Adrenal gland (tissue), 12 donors: ENCODE measurements around the gene CPNE7. TPM values are rescaled to one million over a fixed set of nuclear protein-coding genes. Genes with fewer than 3 reads are reported as not detected.

Experiments
- DNase-seq, 7 donors: peaks; one replicate each; pipeline ENCODE4 v3.0.0-alpha.2; 2019 to 2020
- H3K27ac ChIP-seq, 5 donors: fragments of 200-600 bp; sonication (generic) in 4 of 5; 1 replicate in 3 of 5; 2 replicates in 2 of 5; pipeline versions ENCODE4 v1.5.1 to v1.8.0; 2016 to 2020; ENCODE audit warnings: mild to moderate bottlenecking in 1 of 5
- H3K27me3 ChIP-seq: fragments of 200-600 bp; 2 replicates; pipeline ENCODE4 v1.8.0; 2021
- H3K36me3 ChIP-seq, 2 donors: fragments of 200-600 bp; replicated peaks in 1 of 2; 1 replicate in 1 of 2; 2 replicates in 1 of 2; pipeline versions ENCODE4 v1.5.1 to v1.8.0; 2018 to 2022
- H3K4me1 ChIP-seq, 2 donors: fragments of 200-600 bp; replicated peaks in 1 of 2; 1 replicate in 1 of 2; 2 replicates in 1 of 2; pipeline versions ENCODE4 v1.5.1 to v1.8.0; 2018 to 2021
- H3K4me3 ChIP-seq, 4 donors: fragments of 200-600 bp; sonication (generic) in 3 of 4; one replicate each; pipeline ENCODE4 v1.5.1; 2016 to 2018
- H3K9me3 ChIP-seq, 3 donors: fragments of 200-600 bp; sonication (generic) in 1 of 3; replicated peaks in 1 of 3; 1 replicate in 2 of 3; 2 replicates in 1 of 3; pipeline versions ENCODE4 v1.5.1 to v1.8.0; 2016 to 2021
- POLR2A ChIP-seq, 2 donors: fragments of 450-650 bp; IDR thresholded peaks; one replicate each; pipeline ENCODE4 v1.6.1; 2017; ENCODE audit warnings: antibody characterized with exemption in 2 of 2, mild to moderate bottlenecking in 2 of 2, moderate library complexity in 1 of 2
- WGBS, 4 donors: extraction: QIAGEN DNeasy Blood & Tissue Kit in 2 of 4; methylation state at CpG; one replicate each; pipeline versions ENCODE4 v1.1.5 to v1.1.7; 2013 to 2017; 5-methylcytosine and 5-hydroxymethylcytosine counted together
- intact Hi-C, 2 donors: fragments of 100-400 bp; cut with DNase I; formaldehyde crosslinking; loops; one replicate each; pipeline versions ENCODE4 v1.14.1 to v1.15.0; 2022 to 2023
- polyA plus RNA-seq, 3 donors: library from polyadenylated mRNA; stranded (reverse); fragments of 200-250 nt in 2 of 3; fragments of 350-450 nt in 1 of 3; fragmentation: Illumina TruSeq in 1 of 3; extraction: RNeasy Lipid Tissue Mini Kit (QIAGEN cat#74804) in 1 of 3; gene quantifications; one replicate each; pipeline ENCODE4 v1.2.3, GENCODE V29; 2013 to 2014
- total RNA-seq, 9 donors: library from RNA; depleted of rRNA in 4 of 9; stranded (reverse); fragments of >200 nt in 4 of 9; fragments of 120-200 nt in 1 of 9; fragmentation: NEBNext Ultra II Directional in 1 of 9; extraction: Animal tissue kit (Norgen Biotek cat#: 25700) in 1 of 9; gene quantifications; one replicate each; pipeline versions ENCODE4 v1.1.0 to v1.2.4, GENCODE V29; 2013 to 2023
- TF ChIP-seq, protein P1 (sequence below), 6 experiments: fragments of 450-650 bp in 4 of 6; fragments of 200-600 bp in 2 of 6; sonication (generic) in 1 of 6; IDR thresholded peaks; 1 replicate in 5 of 6; 2 replicates in 1 of 6; pipeline versions ENCODE4 v1.5.1 to v1.8.0; 2016 to 2021; ENCODE audit warnings: antibody characterized with exemption in 6 of 6, mild to moderate bottlenecking in 2 of 6, moderate library complexity in 1 of 6
- donor health status: healthy with polysubstance abuse.
- donor health status: Bipolar disorder and iron deficiency.
- donor health status: DM: yes; HTN: yes; CAD: no.
- donor health status: DM: no; HTN: no; CAD: no.
- donor health status: DM: no; HTN: no; CAD: no.
- donor health status: DM: yes; HTN: yes; CAD: no.

Gene CPNE7
- total and polyA plus RNA-seq, 12 donors, result 0.15 to 6.8 (median 0.52) TPM; not detected in 3

GRCh38 chr16:89583197-89583894 is 7.8 kb downstream of the CPNE7 start:
- Histone ChIP-seq H3K27me3 (no peaks in the 10 kb centered on the region), H3K27ac (no peak overlapping the region), H3K4me1 (no peaks in the 10 kb centered on the region), H3K9me3 (no peaks in the 10 kb centered on the region), H3K36me3 (no peaks in the 10 kb centered on the region), H3K4me3 (no peak overlapping the region)
- DNase-seq, result no peak
- 85 to 87% (median 86%) methylated on average over 9 to 36 of the region's 36 CpGs for WGBS, 4 donors
- no peak for TF ChIP-seq POLR2A (IDR thresholded peaks at IDR 0.05)
- TF ChIP-seq, protein P1, sequence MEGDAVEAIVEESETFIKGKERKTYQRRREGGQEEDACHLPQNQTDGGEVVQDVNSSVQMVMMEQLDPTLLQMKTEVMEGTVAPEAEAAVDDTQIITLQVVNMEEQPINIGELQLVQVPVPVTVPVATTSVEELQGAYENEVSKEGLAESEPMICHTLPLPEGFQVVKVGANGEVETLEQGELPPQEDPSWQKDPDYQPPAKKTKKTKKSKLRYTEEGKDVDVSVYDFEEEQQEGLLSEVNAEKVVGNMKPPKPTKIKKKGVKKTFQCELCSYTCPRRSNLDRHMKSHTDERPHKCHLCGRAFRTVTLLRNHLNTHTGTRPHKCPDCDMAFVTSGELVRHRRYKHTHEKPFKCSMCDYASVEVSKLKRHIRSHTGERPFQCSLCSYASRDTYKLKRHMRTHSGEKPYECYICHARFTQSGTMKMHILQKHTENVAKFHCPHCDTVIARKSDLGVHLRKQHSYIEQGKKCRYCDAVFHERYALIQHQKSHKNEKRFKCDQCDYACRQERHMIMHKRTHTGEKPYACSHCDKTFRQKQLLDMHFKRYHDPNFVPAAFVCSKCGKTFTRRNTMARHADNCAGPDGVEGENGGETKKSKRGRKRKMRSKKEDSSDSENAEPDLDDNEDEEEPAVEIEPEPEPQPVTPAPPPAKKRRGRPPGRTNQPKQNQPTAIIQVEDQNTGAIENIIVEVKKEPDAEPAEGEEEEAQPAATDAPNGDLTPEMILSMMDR (IDR thresholded peaks at IDR 0.05), result no peak
- intact Hi-C loops, result no loop called here

DNA sequence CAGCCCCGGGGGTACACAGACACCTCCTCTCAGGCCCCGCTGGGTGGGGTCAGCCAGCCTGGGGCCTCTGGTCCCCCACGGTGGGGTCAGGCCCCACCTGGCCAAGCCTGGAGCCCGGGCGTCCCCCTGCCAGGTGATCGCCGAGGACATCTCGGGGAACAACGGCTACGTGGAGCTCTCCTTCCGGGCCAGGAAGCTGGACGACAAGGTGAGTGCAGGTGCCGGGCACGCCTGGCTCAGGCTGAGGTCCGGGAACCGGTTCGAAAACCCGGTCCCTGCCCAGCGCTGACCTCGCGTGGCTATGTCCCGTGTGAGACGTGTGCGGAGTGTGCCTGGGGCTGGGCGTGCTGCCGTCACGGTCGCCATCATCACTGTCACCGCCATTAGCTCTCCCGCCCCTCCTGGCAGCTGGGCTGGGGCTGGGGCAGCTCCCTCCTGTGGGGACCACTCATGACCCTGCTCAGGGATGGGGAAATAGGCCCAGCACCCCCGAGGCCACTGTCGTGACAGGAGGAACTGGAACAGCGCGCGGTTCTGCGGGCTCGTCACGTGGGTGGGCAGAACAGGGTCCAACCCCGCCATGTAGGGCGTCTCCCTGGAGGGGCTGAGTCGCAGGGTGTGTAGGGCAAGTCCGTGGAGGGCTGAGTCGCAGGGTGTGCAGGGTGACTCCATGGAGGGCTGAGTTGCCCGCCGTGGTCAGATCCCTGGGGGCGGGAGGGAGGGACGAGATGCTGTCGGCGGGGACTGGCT is 8.5 kb downstream of the CPNE7 start:
- Histone ChIP-seq H3K4me3 (no peak overlapping the region), H3K9me3 (no peaks in the 10 kb centered on the region), H3K4me1 (no peaks in the 10 kb centered on the region), H3K27me3 (no peaks in the 10 kb centered on the region), H3K36me3 (no peaks in the 10 kb centered on the region), H3K27ac (no peak overlapping the region)
- no peak for DNase-seq
- intact Hi-C loops, result no loop called here
- TF ChIP-seq, protein P1 (IDR thresholded peaks at IDR 0.05), result no peak
- no peak for TF ChIP-seq POLR2A (IDR thresholded peaks at IDR 0.05)
- 90 to 96% (median 91%) methylated on average over 8 to 49 of the region's 49 CpGs for WGBS, 4 donors

- WGBS, 4 donors, result 67 to 79% (median 73%) methylated on average over 17 to 25 of the region's 25 CpGs
- DNase-seq, result no peak
- Histone ChIP-seq H3K4me3 (no peak overlapping the region), H3K27me3 (no peaks in the 10 kb centered on the region), H3K36me3 (no peaks in the 10 kb centered on the region), H3K27ac (no peak overlapping the region), H3K9me3 (no peaks in the 10 kb centered on the region), H3K4me1 (no peaks in the 10 kb centered on the region)
- intact Hi-C loops, result no loop called here
- no peak for TF ChIP-seq POLR2A (IDR thresholded peaks at IDR 0.05)
- TF ChIP-seq, protein P1 (IDR thresholded peaks at IDR 0.05), result no peak
Measured at GRCh38 chr16:89584768-89585549, 9.4 kb downstream of the CPNE7 start.

GRCh38 chr16:89586218-89586617 is 10.7 kb downstream of the CPNE7 start:
- DNase-seq, result no peak
- Histone ChIP-seq H3K36me3 (no peaks in the 10 kb centered on the region), H3K27me3 (no peaks in the 10 kb centered on the region), H3K4me1 (no peaks in the 10 kb centered on the region), H3K4me3 (no peak overlapping the region), H3K9me3 (no peaks in the 10 kb centered on the region), H3K27ac (no peak overlapping the region)
- intact Hi-C loops, result no loop called here
- 30 to 48% (median 33%) methylated on average over 4 to 7 of the region's 7 CpGs for WGBS, 4 donors
- TF ChIP-seq, protein P1 (IDR thresholded peaks at IDR 0.05), result no peak
- TF ChIP-seq POLR2A (IDR thresholded peaks at IDR 0.05), result no peak
